ENCODE results near the gene RNF150.

DNA sequence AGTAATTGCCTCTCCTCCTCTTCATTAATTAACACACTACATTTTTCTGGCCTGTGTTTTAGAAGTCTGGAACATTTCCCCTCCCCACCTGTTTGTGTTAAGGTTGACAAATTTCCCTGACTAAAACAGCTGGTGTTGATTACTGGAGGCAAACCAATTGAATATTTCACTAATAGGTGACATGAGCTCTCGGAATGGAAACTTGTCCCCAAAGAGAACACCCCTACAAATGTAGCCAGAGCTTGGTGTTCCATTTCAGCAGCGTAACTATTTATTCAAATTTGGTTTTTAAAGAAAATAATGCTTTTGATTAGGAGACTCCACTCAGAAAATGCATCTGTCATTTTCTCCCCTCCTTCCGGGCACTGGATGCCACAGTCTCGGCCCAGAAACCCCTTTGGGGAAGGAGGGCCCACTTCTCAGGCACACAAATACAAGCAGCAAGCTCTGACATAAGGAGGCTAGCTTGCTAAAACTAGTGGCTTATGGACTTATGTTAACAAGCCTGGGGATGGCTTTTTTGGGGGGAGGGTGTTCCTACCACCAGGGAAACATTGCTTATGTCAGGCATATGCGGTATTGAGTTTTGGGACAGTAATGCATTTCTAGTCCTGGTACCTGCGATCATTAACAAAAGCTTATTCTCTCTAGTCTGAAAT lies 2.2 kb downstream of the RNF150 start:
- no peak for TF ChIP-seq CTCF (conservative IDR thresholded peaks at IDR 0.05; ENCODE audit: low read depth, low read length)
- TF ChIP-seq RAD21 (IDR thresholded peaks at IDR 0.05; ENCODE audit: low read length): no peak
- no peak for TF ChIP-seq POLR2A (IDR thresholded peaks at IDR 0.05; ENCODE audit: low read depth, low read length)
- TF ChIP-seq, protein P1, sequence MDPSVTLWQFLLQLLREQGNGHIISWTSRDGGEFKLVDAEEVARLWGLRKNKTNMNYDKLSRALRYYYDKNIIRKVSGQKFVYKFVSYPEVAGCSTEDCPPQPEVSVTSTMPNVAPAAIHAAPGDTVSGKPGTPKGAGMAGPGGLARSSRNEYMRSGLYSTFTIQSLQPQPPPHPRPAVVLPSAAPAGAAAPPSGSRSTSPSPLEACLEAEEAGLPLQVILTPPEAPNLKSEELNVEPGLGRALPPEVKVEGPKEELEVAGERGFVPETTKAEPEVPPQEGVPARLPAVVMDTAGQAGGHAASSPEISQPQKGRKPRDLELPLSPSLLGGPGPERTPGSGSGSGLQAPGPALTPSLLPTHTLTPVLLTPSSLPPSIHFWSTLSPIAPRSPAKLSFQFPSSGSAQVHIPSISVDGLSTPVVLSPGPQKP (IDR thresholded peaks at IDR 0.05; ENCODE audit: borderline replicate concordance, low read depth, low read length): no peak
- TF ChIP-seq MXI1 (IDR thresholded peaks at IDR 0.05; ENCODE audit: borderline replicate concordance, low read depth, low read length): no peak
- TF ChIP-seq, protein P2, sequence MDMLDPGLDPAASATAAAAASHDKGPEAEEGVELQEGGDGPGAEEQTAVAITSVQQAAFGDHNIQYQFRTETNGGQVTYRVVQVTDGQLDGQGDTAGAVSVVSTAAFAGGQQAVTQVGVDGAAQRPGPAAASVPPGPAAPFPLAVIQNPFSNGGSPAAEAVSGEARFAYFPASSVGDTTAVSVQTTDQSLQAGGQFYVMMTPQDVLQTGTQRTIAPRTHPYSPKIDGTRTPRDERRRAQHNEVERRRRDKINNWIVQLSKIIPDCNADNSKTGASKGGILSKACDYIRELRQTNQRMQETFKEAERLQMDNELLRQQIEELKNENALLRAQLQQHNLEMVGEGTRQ (IDR thresholded peaks at IDR 0.05; ENCODE audit: low read depth, low read length): no peak
- no peak for TF ChIP-seq CEBPB (IDR thresholded peaks at IDR 0.05; ENCODE audit: low read depth, low read length)
- TF ChIP-seq FOS (IDR thresholded peaks at IDR 0.05; ENCODE audit: low read depth, low read length): no peak
- no peak for TF ChIP-seq CHD1 (IDR thresholded peaks at IDR 0.05; ENCODE audit: low read depth, low read length)
- TF ChIP-seq BHLHE40 (IDR thresholded peaks at IDR 0.05; ENCODE audit: low read depth, low read length): no peak
- TF ChIP-seq RFX5 (IDR thresholded peaks at IDR 0.05; ENCODE audit: low read depth, low read length): no peak
- TF ChIP-seq MAFK (IDR thresholded peaks at IDR 0.05; ENCODE audit: low read depth, low read length): no peak
- TF ChIP-seq RCOR1 (IDR thresholded peaks at IDR 0.05; ENCODE audit: insufficient replicate concordance, low read length): no peak
